GM18909 (cell line): ENCODE measurements around the gene S1PR1.
A peak's percentile ranks its signal among the peaks of the same experiment; 100 is the strongest.
"Not testable (repeated sequence)": the region's sequence is repeated elsewhere in the genome, so short reads cannot be mapped to it uniquely, and the experiment has no call there.

ENCODE experiments used
- ATAC-seq: cut with Tn5 transposase; IDR thresholded peaks from one replicate; pipeline ENCODE4 v1.9.1; 2021; ENCODE audit warnings: mild to moderate bottlenecking; ENCODE audit not compliant: unreplicated experiment, poor library complexity

The S1PR1 gene

GRCh38 chr1:101236516-101237228 is at the start of gene S1PR1:
TSS of gene S1PR1 (plus strand) at chr1:101237019. CDS start at chr1:101238985, 1,966 bp downstream.
- peak; percentile 34 for ATAC-seq

- ATAC-seq: no peak
Observed at GRCh38 chr1:101187297-101187696, 49.5 kb upstream of the S1PR1 start.

- no peak for ATAC-seq
Observed at GRCh38 chr1:101188331-101188730, 48.5 kb upstream of the S1PR1 start.

- not testable (repeated sequence) for ATAC-seq
Observed at GRCh38 chr1:101188968-101189367, 47.9 kb upstream of the S1PR1 start.

GRCh38 chr1:101190441-101190840 is 46.4 kb upstream of the S1PR1 start:
- no peak for ATAC-seq

GRCh38 chr1:101191049-101191448 is 45.8 kb upstream of the S1PR1 start:
- ATAC-seq: no peak

- ATAC-seq: no peak
Observed at GRCh38 chr1:101193733-101194169, 43.1 kb upstream of the S1PR1 start.

- no peak for ATAC-seq
Observed at GRCh38 chr1:101194746-101195145, 42.1 kb upstream of the S1PR1 start.

- no peak for ATAC-seq
Observed at GRCh38 chr1:101196668-101197067, 40.2 kb upstream of the S1PR1 start.

GRCh38 chr1:101198842-101199636 is 37.8 kb upstream of the S1PR1 start:
- peak; percentile 100 for ATAC-seq

- no peak for ATAC-seq
Observed at GRCh38 chr1:101199637-101199982, 37.2 kb upstream of the S1PR1 start.

- ATAC-seq: no peak
Observed at GRCh38 chr1:101200513-101200912, 36.3 kb upstream of the S1PR1 start.

GRCh38 chr1:101203820-101204540 is 32.8 kb upstream of the S1PR1 start:
- ATAC-seq: no peak

- no peak for ATAC-seq
Observed at GRCh38 chr1:101205457-101205856, 31.4 kb upstream of the S1PR1 start.

- not testable (repeated sequence) for ATAC-seq
Observed at GRCh38 chr1:101206139-101206538, 30.7 kb upstream of the S1PR1 start.

- not testable (repeated sequence) for ATAC-seq
Observed at GRCh38 chr1:101207271-101207670, 29.5 kb upstream of the S1PR1 start.

GRCh38 chr1:101207891-101208290 is 28.9 kb upstream of the S1PR1 start:
- no peak for ATAC-seq

GRCh38 chr1:101215363-101216011 is 21.3 kb upstream of the S1PR1 start:
- ATAC-seq: no peak

- ATAC-seq: no peak
Observed at GRCh38 chr1:101216623-101217022, 20.2 kb upstream of the S1PR1 start.

GRCh38 chr1:101217148-101217547 is 19.7 kb upstream of the S1PR1 start:
- ATAC-seq: no peak
